ENCODE data around the gene DZIP1L. TPM values are rescaled to one million over a fixed set of nuclear protein-coding genes. Genes with fewer than 3 reads are reported as not detected.

Gene DZIP1L
- total and polyA plus RNA-seq, 2 donors (not counting 3 experiments of a cell fraction or from before 2014, with no cell fraction given): 3.0 to 17.9 TPM

DNA sequence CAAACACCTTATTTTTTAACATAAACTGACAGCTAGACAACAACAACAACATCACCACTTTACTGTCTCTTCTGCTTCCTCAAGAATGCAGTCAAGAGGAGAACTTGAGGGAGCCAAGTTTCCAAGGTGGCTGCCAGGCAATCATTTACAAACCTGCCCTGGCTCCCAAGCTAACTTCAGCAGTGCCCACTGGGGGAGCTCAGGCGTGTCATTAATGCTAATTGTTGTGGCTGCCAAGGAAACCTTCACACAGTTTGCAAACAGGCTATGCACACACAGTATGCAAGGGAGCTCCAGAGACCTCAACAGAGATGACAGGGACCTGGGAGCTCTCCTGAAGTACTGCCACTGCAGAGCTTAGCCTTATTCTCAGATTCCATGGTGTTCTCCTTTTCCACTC lies 2.1 kb downstream of the DZIP1L start:
- Histone ChIP-seq H3K4me1 (ENCODE audit: control insufficient read depth, extremely low read depth, insufficient read depth, low read length) (peaks cover 5% of the 10 kb centered on the region), H2AFZ (ENCODE audit: low read depth, low read length) (no peak overlapping the region), H3K4me2 (ENCODE audit: insufficient read depth, low read length) (no peak overlapping the region), H3K79me2 (ENCODE audit: control insufficient read depth, insufficient read depth, low read length) (no peaks in the 10 kb centered on the region), H3K9me1 (replicated peaks; ENCODE audit: control insufficient read depth, extremely low read depth, insufficient read depth, low read length) (no peaks in the 10 kb centered on the region), H3K9me3 (replicated peaks; ENCODE audit: control insufficient read depth, insufficient read depth, low read length) (no peaks in the 10 kb centered on the region), H3K36me3 (ENCODE audit: control insufficient read depth in 2 of 2, extremely low read depth in 1 of 2, insufficient read depth in 2 of 2, low read length in 2 of 2) (no peaks in the 10 kb centered on the region), H3K4me3 (replicated peaks in 1 of 3; ENCODE audit: insufficient read depth in 1 of 3, low read depth in 1 of 3, low read length in 3 of 3) (no peak overlapping the region), H4K20me1 (replicated peaks; ENCODE audit: control insufficient read depth, extremely low read depth, insufficient read depth, low read length) (no peaks in the 10 kb centered on the region), H3K27me3 (ENCODE audit: control insufficient read depth in 2 of 2, insufficient read depth in 2 of 2, low read length in 2 of 2) (no peaks in the 10 kb centered on the region), H3K27ac (ENCODE audit: insufficient read depth, low read depth, low read length) (no peak overlapping the region), H3K9ac (replicated peaks; ENCODE audit: extremely low read depth, insufficient read depth, low read length) (no peak overlapping the region)
- POLR2A ChIA-PET: no interaction called here
- dilution Hi-C loops (cut with MboI; ENCODE audit: extremely low pct_ligation_motif_present, low sequenced_read_pairs) (no loop called here), intact Hi-C loops (cut with micrococcal nuclease) (no loop called here)
- BruUV-seq (replicated peaks): no TSS peak
- DNase-seq (ENCODE audit: low read depth, low spot score) (no peak), FAIRE-seq (peak; percentile 40)
- CTCF ChIA-PET: interaction anchor here (1.5 kb wide), 1 partner anchor 12 kb away, joined by 7 read pairs; no protein-coding TSS in a partner anchor
- TF ChIP-seq FOS (IDR thresholded peaks at IDR 0.05; ENCODE audit: borderline replicate concordance, insufficient read depth, low read length) (no peak), EZH2 (IDR thresholded peaks at IDR 0.05; ENCODE audit: borderline replicate concordance, low read depth, low read length, severe bottlenecking) (no peak), POLR2A (IDR thresholded peaks at IDR 0.05; ENCODE audit: low read depth, low read length) (no peak), POLR2AphosphoS5 (IDR thresholded peaks at IDR 0.05; ENCODE audit: insufficient read depth, low read depth, low read length) (no peak), MYC (IDR thresholded peaks at IDR 0.05; ENCODE audit: low read depth, low read length) (no peak), JUN (IDR thresholded peaks at IDR 0.05; ENCODE audit: borderline replicate concordance, insufficient read depth, insufficient read length, low read depth) (no peak), GATA2 (IDR thresholded peaks at IDR 0.05; ENCODE audit: insufficient read depth, insufficient read length, low read depth, low read length) (no peak)
- TF ChIP-seq, protein P1, sequence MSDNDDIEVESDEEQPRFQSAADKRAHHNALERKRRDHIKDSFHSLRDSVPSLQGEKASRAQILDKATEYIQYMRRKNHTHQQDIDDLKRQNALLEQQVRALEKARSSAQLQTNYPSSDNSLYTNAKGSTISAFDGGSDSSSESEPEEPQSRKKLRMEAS (IDR thresholded peaks at IDR 0.05; ENCODE audit: insufficient read depth, insufficient read length): no peak
- TF ChIP-seq, protein P2, sequence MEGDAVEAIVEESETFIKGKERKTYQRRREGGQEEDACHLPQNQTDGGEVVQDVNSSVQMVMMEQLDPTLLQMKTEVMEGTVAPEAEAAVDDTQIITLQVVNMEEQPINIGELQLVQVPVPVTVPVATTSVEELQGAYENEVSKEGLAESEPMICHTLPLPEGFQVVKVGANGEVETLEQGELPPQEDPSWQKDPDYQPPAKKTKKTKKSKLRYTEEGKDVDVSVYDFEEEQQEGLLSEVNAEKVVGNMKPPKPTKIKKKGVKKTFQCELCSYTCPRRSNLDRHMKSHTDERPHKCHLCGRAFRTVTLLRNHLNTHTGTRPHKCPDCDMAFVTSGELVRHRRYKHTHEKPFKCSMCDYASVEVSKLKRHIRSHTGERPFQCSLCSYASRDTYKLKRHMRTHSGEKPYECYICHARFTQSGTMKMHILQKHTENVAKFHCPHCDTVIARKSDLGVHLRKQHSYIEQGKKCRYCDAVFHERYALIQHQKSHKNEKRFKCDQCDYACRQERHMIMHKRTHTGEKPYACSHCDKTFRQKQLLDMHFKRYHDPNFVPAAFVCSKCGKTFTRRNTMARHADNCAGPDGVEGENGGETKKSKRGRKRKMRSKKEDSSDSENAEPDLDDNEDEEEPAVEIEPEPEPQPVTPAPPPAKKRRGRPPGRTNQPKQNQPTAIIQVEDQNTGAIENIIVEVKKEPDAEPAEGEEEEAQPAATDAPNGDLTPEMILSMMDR (IDR thresholded peaks at IDR 0.05; ENCODE audit: extremely low read depth in 1 of 2, insufficient read depth in 1 of 2, low read depth in 1 of 2, low read length in 2 of 2): no peak

Data from endothelial cell of umbilical vein (primary cell).